ENCODE data around the gene SESN1. TPM values are rescaled to one million over a fixed set of nuclear protein-coding genes. Genes with fewer than 3 reads are reported as not detected.
"Not testable (repeated sequence)": the region's sequence is repeated elsewhere in the genome, so short reads cannot be mapped to it uniquely, and the experiment has no call there.

Gene SESN1
- total RNA-seq, 1 donor from 2014 or later = 23.6 TPM

DNA sequence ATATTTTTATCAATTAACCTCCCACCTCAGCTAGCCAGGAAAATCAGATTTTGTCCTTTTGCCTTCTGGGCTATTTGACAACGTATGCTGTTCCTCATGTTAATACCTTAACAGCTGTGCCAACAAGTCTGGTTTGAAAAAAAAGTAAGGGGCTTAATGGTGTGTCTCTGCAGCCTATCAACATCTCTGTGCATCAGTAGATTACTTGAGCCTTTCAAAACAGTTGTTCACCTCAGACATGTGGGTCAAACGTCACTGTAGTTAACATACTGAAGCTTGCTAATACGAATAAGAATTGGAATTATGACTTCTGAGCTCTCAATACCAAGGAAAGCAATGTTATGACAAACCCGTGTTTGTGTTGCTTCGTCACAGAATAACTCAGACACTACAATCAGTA lies 23.7 kb upstream of the SESN1 start:
- Mint-ChIP-seq H3K36me3 (ENCODE audit: low read depth, unreplicated experiment) (no peaks in the 10 kb centered on the region), H3K27ac (ENCODE audit: unreplicated experiment) (no peak overlapping the region), H3K4me1 (ENCODE audit: unreplicated experiment) (peaks cover 4% of the 10 kb centered on the region), H3K27me3 (ENCODE audit: unreplicated experiment) (peaks cover 3% of the 10 kb centered on the region), H3K9me3 (ENCODE audit: unreplicated experiment) (no peaks in the 10 kb centered on the region), H3K4me3 (ENCODE audit: unreplicated experiment) (no peak overlapping the region)
- no peak for DNase-seq (ENCODE audit: low spot score)
- TF ChIP-seq, protein P1, sequence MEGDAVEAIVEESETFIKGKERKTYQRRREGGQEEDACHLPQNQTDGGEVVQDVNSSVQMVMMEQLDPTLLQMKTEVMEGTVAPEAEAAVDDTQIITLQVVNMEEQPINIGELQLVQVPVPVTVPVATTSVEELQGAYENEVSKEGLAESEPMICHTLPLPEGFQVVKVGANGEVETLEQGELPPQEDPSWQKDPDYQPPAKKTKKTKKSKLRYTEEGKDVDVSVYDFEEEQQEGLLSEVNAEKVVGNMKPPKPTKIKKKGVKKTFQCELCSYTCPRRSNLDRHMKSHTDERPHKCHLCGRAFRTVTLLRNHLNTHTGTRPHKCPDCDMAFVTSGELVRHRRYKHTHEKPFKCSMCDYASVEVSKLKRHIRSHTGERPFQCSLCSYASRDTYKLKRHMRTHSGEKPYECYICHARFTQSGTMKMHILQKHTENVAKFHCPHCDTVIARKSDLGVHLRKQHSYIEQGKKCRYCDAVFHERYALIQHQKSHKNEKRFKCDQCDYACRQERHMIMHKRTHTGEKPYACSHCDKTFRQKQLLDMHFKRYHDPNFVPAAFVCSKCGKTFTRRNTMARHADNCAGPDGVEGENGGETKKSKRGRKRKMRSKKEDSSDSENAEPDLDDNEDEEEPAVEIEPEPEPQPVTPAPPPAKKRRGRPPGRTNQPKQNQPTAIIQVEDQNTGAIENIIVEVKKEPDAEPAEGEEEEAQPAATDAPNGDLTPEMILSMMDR (IDR thresholded peaks at IDR 0.05; ENCODE audit: unreplicated experiment) = no peak

DNA sequence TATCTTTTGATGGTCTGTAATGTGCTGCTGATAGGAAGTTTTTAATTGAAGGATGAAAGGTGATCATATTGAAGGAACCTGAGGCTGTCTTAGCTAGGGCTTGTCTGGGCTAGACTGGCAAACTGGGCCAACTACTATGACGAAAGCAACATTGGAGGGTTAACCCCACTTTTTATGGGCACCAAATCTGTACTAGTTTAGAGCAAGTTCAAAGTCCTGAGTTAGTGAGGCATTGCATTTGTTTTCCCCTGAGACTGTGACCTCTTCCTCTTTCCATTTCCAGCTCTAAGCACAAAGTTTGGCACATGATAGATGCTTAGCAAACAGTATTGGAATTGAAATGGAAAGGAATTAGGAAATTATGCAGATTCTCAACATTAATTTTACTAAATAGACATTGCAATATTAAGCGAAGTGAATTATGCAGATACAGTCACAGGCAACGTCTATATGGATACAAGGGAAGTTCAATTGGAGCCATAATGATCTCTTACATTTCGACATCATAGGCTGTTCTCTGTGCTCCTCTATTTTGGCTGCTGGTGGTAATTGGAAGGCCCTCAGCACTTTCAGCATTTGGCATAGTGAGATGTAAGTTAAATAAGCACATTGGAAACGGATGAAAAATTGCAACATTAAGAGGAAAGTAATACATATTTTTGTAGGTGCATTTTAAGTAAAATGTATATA lies 22.8 kb upstream of the SESN1 start:
- DNase-seq (ENCODE audit: low spot score) = no peak
- Mint-ChIP-seq H3K4me1 (ENCODE audit: unreplicated experiment) (peaks cover 4% of the 10 kb centered on the region), H3K27me3 (ENCODE audit: unreplicated experiment) (peaks cover 3% of the 10 kb centered on the region), H3K36me3 (ENCODE audit: low read depth, unreplicated experiment) (no peaks in the 10 kb centered on the region), H3K4me3 (ENCODE audit: unreplicated experiment) (no peak overlapping the region), H3K27ac (ENCODE audit: unreplicated experiment) (no peak overlapping the region), H3K9me3 (ENCODE audit: unreplicated experiment) (no peaks in the 10 kb centered on the region)
- TF ChIP-seq, protein P1 (IDR thresholded peaks at IDR 0.05; ENCODE audit: unreplicated experiment) = no peak

DNA sequence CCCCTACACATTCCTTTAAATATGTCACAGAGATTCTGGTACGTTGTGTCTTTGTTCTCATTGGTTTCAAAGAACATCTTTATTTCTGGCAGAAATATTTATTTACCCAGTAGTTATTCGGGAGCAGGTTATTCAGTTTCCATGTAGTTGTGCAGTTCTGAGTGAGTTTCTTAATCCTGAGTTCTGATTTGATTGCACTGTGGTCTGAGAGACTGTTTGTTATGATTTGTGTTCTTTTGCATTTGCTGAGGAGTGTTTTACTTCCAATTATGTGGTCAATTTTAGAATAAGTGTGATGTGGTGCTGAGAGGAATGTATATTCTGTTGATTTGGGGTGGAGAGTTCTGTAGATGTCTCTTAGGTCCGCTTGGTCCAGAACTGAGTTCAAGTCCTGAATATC lies 18.0 kb upstream of the SESN1 start:
- not testable (repeated sequence) for H3K27ac Mint-ChIP-seq (ENCODE audit: unreplicated experiment); H3K4me1 Mint-ChIP-seq (ENCODE audit: unreplicated experiment); H3K9me3 Mint-ChIP-seq (ENCODE audit: unreplicated experiment); H3K36me3 Mint-ChIP-seq (ENCODE audit: low read depth, unreplicated experiment); DNase-seq (ENCODE audit: low spot score); H3K27me3 Mint-ChIP-seq (ENCODE audit: unreplicated experiment); H3K4me3 Mint-ChIP-seq (ENCODE audit: unreplicated experiment)

DNA sequence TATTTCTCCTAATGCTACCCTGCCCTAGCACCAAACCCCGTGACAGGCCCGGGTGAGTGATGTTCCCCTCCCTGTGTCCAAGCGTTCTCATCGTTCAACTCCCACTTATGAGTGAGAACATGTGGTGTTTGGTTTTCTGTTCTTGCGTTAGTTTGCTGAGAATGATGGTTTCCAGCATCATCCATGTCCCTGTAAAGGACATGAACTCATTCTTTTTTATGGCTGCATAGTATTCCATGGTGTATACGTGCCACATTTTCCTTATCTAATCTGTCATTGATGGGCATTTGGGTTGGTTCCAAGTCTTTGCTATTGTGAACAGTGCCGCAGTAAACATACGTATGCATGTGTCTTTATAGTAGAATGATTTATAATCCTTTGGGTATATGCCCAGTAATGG lies 15.0 kb upstream of the SESN1 start:
- H3K36me3 Mint-ChIP-seq (ENCODE audit: low read depth, unreplicated experiment); DNase-seq (ENCODE audit: low spot score); H3K4me1 Mint-ChIP-seq (ENCODE audit: unreplicated experiment); H3K27me3 Mint-ChIP-seq (ENCODE audit: unreplicated experiment); H3K9me3 Mint-ChIP-seq (ENCODE audit: unreplicated experiment); H3K4me3 Mint-ChIP-seq (ENCODE audit: unreplicated experiment); H3K27ac Mint-ChIP-seq (ENCODE audit: unreplicated experiment): not testable (repeated sequence)

DNA sequence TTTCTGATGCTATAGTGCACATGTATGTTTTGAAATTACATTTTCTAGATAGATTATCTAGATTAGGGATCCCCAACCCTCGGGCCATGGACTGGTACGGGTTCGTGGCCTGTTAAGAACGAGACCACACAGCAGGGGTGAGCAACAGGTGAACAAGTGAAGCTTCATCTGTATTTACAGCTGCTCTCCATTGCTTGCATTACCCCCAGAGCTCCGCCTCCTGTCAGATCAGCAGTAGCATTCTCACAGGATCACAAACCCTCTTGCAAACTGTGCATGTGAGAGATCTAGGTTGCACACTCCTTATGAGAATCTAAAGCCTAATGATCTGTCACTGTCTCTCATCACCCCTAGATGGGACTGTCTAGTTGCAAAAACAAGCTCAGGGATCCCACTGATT lies 11.0 kb upstream of the SESN1 start:
- H3K36me3 Mint-ChIP-seq (ENCODE audit: low read depth, unreplicated experiment) = no peaks in the 10 kb centered on the region
- no peaks in the 10 kb centered on the region for H3K9me3 Mint-ChIP-seq (ENCODE audit: unreplicated experiment)
- no peak overlapping the region for H3K4me3 Mint-ChIP-seq (ENCODE audit: unreplicated experiment)
- no peak overlapping the region for H3K27ac Mint-ChIP-seq (ENCODE audit: unreplicated experiment)
- DNase-seq (ENCODE audit: low spot score) = no peak
- H3K4me1 Mint-ChIP-seq (ENCODE audit: unreplicated experiment) = no peaks in the 10 kb centered on the region
- TF ChIP-seq, protein P1 (IDR thresholded peaks at IDR 0.05; ENCODE audit: unreplicated experiment) = no peak
- no peaks in the 10 kb centered on the region for H3K27me3 Mint-ChIP-seq (ENCODE audit: unreplicated experiment)

DNA sequence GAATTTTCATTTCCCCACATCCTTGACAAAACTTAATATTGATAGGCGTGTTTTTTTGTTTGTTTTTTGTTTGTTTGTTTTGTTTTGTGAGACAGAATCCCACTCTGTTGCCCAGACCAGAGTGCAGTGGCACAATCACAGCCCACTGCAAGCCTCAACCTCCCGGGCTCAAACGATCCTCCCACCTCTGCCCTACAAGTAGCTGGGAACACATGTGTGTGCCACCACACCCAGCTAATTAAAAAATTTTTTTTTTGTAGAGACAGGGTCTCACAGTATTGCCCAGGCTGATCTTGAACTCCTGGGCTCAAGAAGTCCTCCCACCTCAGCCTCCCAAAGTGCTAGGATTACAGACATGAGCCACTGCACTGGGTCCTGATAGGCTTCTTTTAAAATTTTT lies 9.9 kb upstream of the SESN1 start:
- DNase-seq (ENCODE audit: low spot score) = no peak
- no peak overlapping the region for H3K27ac Mint-ChIP-seq (ENCODE audit: unreplicated experiment)
- H3K4me3 Mint-ChIP-seq (ENCODE audit: unreplicated experiment) = no peak overlapping the region
- H3K9me3 Mint-ChIP-seq (ENCODE audit: unreplicated experiment) = no peaks in the 10 kb centered on the region
- H3K4me1 Mint-ChIP-seq (ENCODE audit: unreplicated experiment) = no peaks in the 10 kb centered on the region
- H3K36me3 Mint-ChIP-seq (ENCODE audit: low read depth, unreplicated experiment) = no peaks in the 10 kb centered on the region
- H3K27me3 Mint-ChIP-seq (ENCODE audit: unreplicated experiment) = no peaks in the 10 kb centered on the region
- TF ChIP-seq, protein P1 (IDR thresholded peaks at IDR 0.05; ENCODE audit: unreplicated experiment) = no peak

All from endothelial cell (in vitro differentiated cells).